H9 (cell line): ENCODE results near the gene MYD88. TPM values are rescaled to one million over a fixed set of nuclear protein-coding genes. Genes with fewer than 3 reads are reported as not detected.
A peak's percentile ranks its signal among the peaks of the same experiment; 100 is the strongest.

ENCODE experiments used
- DNase-seq: peaks from one replicate; pipeline ENCODE4 v3.0.0-alpha.2; 2017
- H2AFZ ChIP-seq: one replicate; pipeline ENCODE4 v1.6.1; 2013; ENCODE audit warnings: mild to moderate bottlenecking, low read length, control low read depth, moderate library complexity
- H2AK5ac ChIP-seq: 2 replicates; pipeline ENCODE4 v1.6.1; 2013; ENCODE audit warnings: low read length, control low read depth, mixed read lengths; ENCODE audit not compliant: insufficient read length
- H2BK120ac ChIP-seq: one replicate; pipeline ENCODE4 v1.6.1; 2013; ENCODE audit warnings: low read depth, mild to moderate bottlenecking, low read length, control low read depth, inconsistent platforms; ENCODE audit not compliant: poor library complexity, severe bottlenecking
- H2BK12ac ChIP-seq: 2 replicates; pipeline ENCODE4 v1.6.1; 2013; ENCODE audit warnings: low read length, control low read depth, mixed read lengths, low read depth; ENCODE audit not compliant: insufficient read length
- H2BK15ac ChIP-seq: 2 replicates; pipeline ENCODE4 v1.6.1; 2013; ENCODE audit warnings: low read depth, low read length, control low read depth
- H2BK20ac ChIP-seq: one replicate; pipeline ENCODE4 v1.6.1; 2013; ENCODE audit warnings: low read depth, mild to moderate bottlenecking, low read length, control low read depth, inconsistent platforms; ENCODE audit not compliant: poor library complexity, severe bottlenecking
- H2BK5ac ChIP-seq: 2 replicates; pipeline ENCODE4 v1.6.1; 2013; ENCODE audit warnings: low read length, control low read depth, mixed read lengths; ENCODE audit not compliant: insufficient read length
- H3K14ac ChIP-seq: 2 replicates; pipeline ENCODE4 v1.6.1; 2013; ENCODE audit warnings: low read length, control low read depth; ENCODE audit not compliant: insufficient read depth
- H3K18ac ChIP-seq: 2 replicates; pipeline ENCODE4 v1.6.1; 2013; ENCODE audit warnings: low read depth, mild to moderate bottlenecking, mixed read lengths, low read length, control low read depth; ENCODE audit not compliant: insufficient read length
- H3K23ac ChIP-seq: 2 replicates; pipeline ENCODE4 v1.6.1; 2013; ENCODE audit warnings: low read length, control low read depth, mixed read lengths, low read depth; ENCODE audit not compliant: insufficient read length
- H3K23me2 ChIP-seq: 2 replicates; pipeline ENCODE4 v1.6.1; 2013; ENCODE audit warnings: low read depth, mild to moderate bottlenecking, mixed read lengths, low read length, control low read depth; ENCODE audit not compliant: insufficient read length, poor library complexity, severe bottlenecking
- H3K27ac ChIP-seq: 2 replicates; pipeline ENCODE4 v1.5.1; 2013; ENCODE audit warnings: low read length, control low read depth, mixed read lengths, low read depth; ENCODE audit not compliant: insufficient read length
- H3K27me3 ChIP-seq: 2 replicates; pipeline ENCODE4 v1.6.1; 2013; ENCODE audit warnings: low read length, control low read depth, inconsistent platforms; ENCODE audit not compliant: insufficient read depth
- H3K4ac ChIP-seq: 2 replicates; pipeline ENCODE4 v1.6.1; 2013; ENCODE audit warnings: low read depth, mild to moderate bottlenecking, control low read depth, inconsistent platforms, low read length, moderate library complexity
- H3K4me1 ChIP-seq: 2 replicates; pipeline ENCODE4 v1.6.1; 2013; ENCODE audit warnings: low read length, control low read depth, inconsistent platforms; ENCODE audit not compliant: insufficient read depth
- H3K4me2 ChIP-seq: 2 replicates; pipeline ENCODE4 v1.6.1; 2013; ENCODE audit warnings: low read length, control low read depth, mixed read lengths; ENCODE audit not compliant: insufficient read length, insufficient read depth
- H3K56ac ChIP-seq: 2 replicates; pipeline ENCODE4 v1.6.1; 2013; ENCODE audit warnings: low read depth, mild to moderate bottlenecking, mixed read lengths, low read length, control low read depth; ENCODE audit not compliant: insufficient read length
- H3K79me1 ChIP-seq: 2 replicates; pipeline ENCODE4 v1.6.1; 2013; ENCODE audit warnings: low read depth, mild to moderate bottlenecking, moderate library complexity, low read length, control low read depth, inconsistent platforms; ENCODE audit not compliant: insufficient read depth, poor library complexity, severe bottlenecking
- H3K79me2 ChIP-seq: 2 replicates; pipeline ENCODE4 v1.6.1; 2013; ENCODE audit warnings: low read length, control low read depth, inconsistent platforms; ENCODE audit not compliant: insufficient read depth
- H3K9ac ChIP-seq: 2 replicates; pipeline ENCODE4 v1.6.1; 2013; ENCODE audit warnings: low read length, control low read depth, mixed read lengths; ENCODE audit not compliant: insufficient read length; ENCODE audit errors: extremely low read depth
- H3K9me3 ChIP-seq: one replicate; pipeline ENCODE4 v1.6.1; 2013; ENCODE audit warnings: low read depth, low read length, inconsistent platforms; ENCODE audit not compliant: control insufficient read depth
- H3T11ph ChIP-seq: one replicate; pipeline ENCODE4 v1.6.1; 2013; ENCODE audit warnings: mild to moderate bottlenecking, low read length, control low read depth, inconsistent platforms
- H4K20me1 ChIP-seq: one replicate; pipeline ENCODE4 v1.6.1; 2013; ENCODE audit not compliant: control insufficient read depth, insufficient read length, insufficient read depth
- H4K5ac ChIP-seq: 2 replicates; pipeline ENCODE4 v1.6.1; 2013; ENCODE audit warnings: low read depth, mild to moderate bottlenecking, mixed read lengths, low read length, control low read depth; ENCODE audit not compliant: insufficient read length
- H4K8ac ChIP-seq: replicated peaks from 2 replicates; pipeline ENCODE4 v1.6.1; 2013; ENCODE audit warnings: low read length, control low read depth, mixed read lengths, low read depth; ENCODE audit not compliant: insufficient read length
- H4K91ac ChIP-seq: 2 replicates; pipeline ENCODE4 v1.6.1; 2013; ENCODE audit warnings: low read depth, mild to moderate bottlenecking, moderate library complexity, mixed read lengths, low read length, control low read depth; ENCODE audit not compliant: insufficient read length
- H3K27ac Mint-ChIP-seq, 3 experiments: 2 replicates in 2 of 3; 3 replicates in 1 of 3; pipeline ENCODE4 v1.8.0; 2020 to 2021; ENCODE audit warnings: mixed read lengths in 3 of 3, mild to moderate bottlenecking in 1 of 3, moderate library complexity in 1 of 3
- H3K27me3 Mint-ChIP-seq: 2 replicates; pipeline ENCODE4 v1.8.0; 2021; ENCODE audit warnings: low read depth, mild to moderate bottlenecking, moderate library complexity, mixed read lengths
- H3K36me3 Mint-ChIP-seq, 3 experiments: 2 replicates in 2 of 3; 3 replicates in 1 of 3; pipeline ENCODE4 v1.8.0; 2020 to 2021; ENCODE audit warnings: low read depth in 3 of 3, mixed read lengths in 3 of 3; ENCODE audit not compliant: insufficient read depth in 1 of 3
- H3K4me1 Mint-ChIP-seq, 2 experiments: 2 replicates each; pipeline ENCODE4 v1.8.0; 2020; ENCODE audit warnings: mixed read lengths in 2 of 2
- H3K4me3 Mint-ChIP-seq, 2 experiments: 2 replicates in 1 of 2; 3 replicates in 1 of 2; pipeline ENCODE4 v1.8.0; 2020 to 2021; ENCODE audit warnings: mild to moderate bottlenecking in 2 of 2, mixed read lengths in 2 of 2, moderate library complexity in 1 of 2
- H3K9me3 Mint-ChIP-seq, 2 experiments: 2 replicates in 1 of 2; 3 replicates in 1 of 2; pipeline ENCODE4 v1.8.0; 2020; ENCODE audit warnings: mild to moderate bottlenecking in 2 of 2, mixed read lengths in 2 of 2, moderate library complexity in 1 of 2
- WGBS: extraction: QIAGEN DNeasy Blood & Tissue Kit; methylation state at CpG from one replicate; pipeline ENCODE4 v1.1.7; 2013; ENCODE audit warnings: missing lambda C conversion rate, low lambda C conversion rate, mixed read lengths; ENCODE audit not compliant: insufficient read length; ENCODE audit errors: extremely low coverage; 5-methylcytosine and 5-hydroxymethylcytosine counted together
- long read RNA-seq: library from polyadenylated mRNA; unstranded; transcript quantifications from one replicate; pipeline ENCODE4 v2.0.0, GENCODE V29; 2020
- total RNA-seq: library from RNA; stranded (reverse); gene quantifications from 2 replicates; pipeline ENCODE4 v1.2.1, GENCODE V29; 2021
- TF ChIP-seq, protein P1 (sequence below): fragments of 200-600 bp; sonication (generic); conservative IDR thresholded peaks from 3 replicates; pipeline ENCODE4 v1.8.0; 2021; ENCODE audit warnings: antibody characterized with exemption, mild to moderate bottlenecking

MYD88 gene
- 33.4 and 34.2 TPM in 2 replicates for total RNA-seq
- long read RNA-seq, transcript MYD88-201 (5 exons, 2,850 nt): major isoform, 206 of 282 reads
- long read RNA-seq, transcript MYD88-203 (4 exons, 2,712 nt): minor isoform, 14 of 282 reads
- long read RNA-seq, transcript MYD88-206 (4 exons, 914 nt): minor isoform, 10 of 282 reads
- long read RNA-seq, partial matches to known transcripts: 2 of 282 reads
- long read RNA-seq, other reads (novel, unspliced or antisense): 42 of 282 reads

DNA sequence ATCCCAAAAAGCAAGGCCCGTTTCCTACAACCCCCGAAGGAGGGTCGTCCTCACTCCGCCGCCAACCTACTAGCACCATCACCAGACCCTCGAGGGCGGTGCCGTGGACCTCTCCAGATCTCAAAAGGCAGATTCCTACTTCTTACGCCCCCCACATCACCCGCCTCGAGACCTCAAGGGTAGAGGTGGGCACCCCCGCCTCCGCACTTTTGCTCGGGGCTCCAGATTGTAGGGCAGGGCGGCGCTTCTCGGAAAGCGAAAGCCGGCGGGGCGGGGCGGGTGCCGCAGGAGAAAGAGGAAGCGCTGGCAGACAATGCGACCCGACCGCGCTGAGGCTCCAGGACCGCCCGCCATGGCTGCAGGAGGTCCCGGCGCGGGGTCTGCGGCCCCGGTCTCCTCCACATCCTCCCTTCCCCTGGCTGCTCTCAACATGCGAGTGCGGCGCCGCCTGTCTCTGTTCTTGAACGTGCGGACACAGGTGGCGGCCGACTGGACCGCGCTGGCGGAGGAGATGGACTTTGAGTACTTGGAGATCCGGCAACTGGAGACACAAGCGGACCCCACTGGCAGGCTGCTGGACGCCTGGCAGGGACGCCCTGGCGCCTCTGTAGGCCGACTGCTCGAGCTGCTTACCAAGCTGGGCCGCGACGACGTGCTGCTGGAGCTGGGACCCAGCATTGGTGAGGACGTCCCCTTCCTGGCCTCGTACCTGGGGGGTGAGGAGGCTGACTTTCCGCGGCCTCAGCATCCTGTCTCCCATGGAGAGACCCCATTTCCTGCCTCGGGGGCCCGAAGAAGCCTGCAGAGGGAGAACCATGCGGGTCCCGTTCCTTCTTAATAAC lies at the start of gene MYD88:
Gene MYD88, plus strand, starts transcription at position 313 of the 842 bp plus-strand sequence. Its CDS starts 40 bp downstream, at position 353.
- Histone ChIP-seq H3K14ac (peak within 1 kb of the TSS; percentile 82), H3K79me2 (no peaks in the 10 kb centered on the region), H2BK120ac (no peak within 1 kb of the TSS), H3K56ac (no peak within 1 kb of the TSS), H4K20me1 (no peaks in the 10 kb centered on the region), H3K4me1 (peaks cover 8% of the 10 kb centered on the region; the same call in 1 of the 2 replicates), H3K9ac (peak within 1 kb of the TSS; percentile 79), H3K4me2 (peak within 1 kb of the TSS; percentile 80), H3T11ph (no peak within 1 kb of the TSS), H3K9me3 (no peaks in the 10 kb centered on the region), H3K27me3 (no peaks in the 10 kb centered on the region), H4K5ac (no peak within 1 kb of the TSS), H2BK12ac (no peak within 1 kb of the TSS), H3K18ac (peak within 1 kb of the TSS; percentile 53), H3K23me2 (peaks cover 18% of the 10 kb centered on the region), H3K4ac (no peak within 1 kb of the TSS), H3K27ac (no peak within 1 kb of the TSS), H3K79me1 (no peaks in the 10 kb centered on the region), H2AFZ (no peak within 1 kb of the TSS), H2BK15ac (no peak within 1 kb of the TSS), H3K23ac (no peak within 1 kb of the TSS), H2AK5ac (no peak within 1 kb of the TSS), H2BK5ac (no peak within 1 kb of the TSS), H4K8ac (no peak within 1 kb of the TSS), H2BK20ac (no peak within 1 kb of the TSS), H4K91ac (no peak within 1 kb of the TSS)
- Mint-ChIP-seq H3K27me3 (no peaks in the 10 kb centered on the region; the same call in 1 of the 2 replicates), H3K4me3 (peak within 1 kb of the TSS; percentile 91 to 92), H3K9me3 (no peaks in the 10 kb centered on the region; a peak in 1 of 5 replicates), H3K36me3 (peaks cover 29 to 47% (median 30%) of the 10 kb centered on the region in 3 experiments), H3K4me1 (peaks cover 37 to 42% of the 10 kb centered on the region in 2 experiments), H3K27ac (peak within 1 kb of the TSS; percentile 84 to 96 (median 96))
- DNase-seq: peak; percentile 79
- WGBS: no CpG with 5 or more reads among the region's 65 CpGs
- TF ChIP-seq, protein P1, sequence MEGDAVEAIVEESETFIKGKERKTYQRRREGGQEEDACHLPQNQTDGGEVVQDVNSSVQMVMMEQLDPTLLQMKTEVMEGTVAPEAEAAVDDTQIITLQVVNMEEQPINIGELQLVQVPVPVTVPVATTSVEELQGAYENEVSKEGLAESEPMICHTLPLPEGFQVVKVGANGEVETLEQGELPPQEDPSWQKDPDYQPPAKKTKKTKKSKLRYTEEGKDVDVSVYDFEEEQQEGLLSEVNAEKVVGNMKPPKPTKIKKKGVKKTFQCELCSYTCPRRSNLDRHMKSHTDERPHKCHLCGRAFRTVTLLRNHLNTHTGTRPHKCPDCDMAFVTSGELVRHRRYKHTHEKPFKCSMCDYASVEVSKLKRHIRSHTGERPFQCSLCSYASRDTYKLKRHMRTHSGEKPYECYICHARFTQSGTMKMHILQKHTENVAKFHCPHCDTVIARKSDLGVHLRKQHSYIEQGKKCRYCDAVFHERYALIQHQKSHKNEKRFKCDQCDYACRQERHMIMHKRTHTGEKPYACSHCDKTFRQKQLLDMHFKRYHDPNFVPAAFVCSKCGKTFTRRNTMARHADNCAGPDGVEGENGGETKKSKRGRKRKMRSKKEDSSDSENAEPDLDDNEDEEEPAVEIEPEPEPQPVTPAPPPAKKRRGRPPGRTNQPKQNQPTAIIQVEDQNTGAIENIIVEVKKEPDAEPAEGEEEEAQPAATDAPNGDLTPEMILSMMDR: no peak
